ENCODE results near the gene COPG1.

Gene COPG1

GRCh38 chr3:129271674-129272073, 22.3 kb downstream of the COPG1 start:
- no peak overlapping the region for H3K27ac ChIP-seq
- TF ChIP-seq ZFX (IDR thresholded peaks at IDR 0.05), result no peak

- TF ChIP-seq ZFX (IDR thresholded peaks at IDR 0.05), result no peak
- no peak for TF ChIP-seq CTCF (conservative IDR thresholded peaks at IDR 0.05)
Observed at GRCh38 chr3:129276385-129276784, 27.0 kb downstream of the COPG1 start.

GRCh38 chr3:129277829-129278271, 28.4 kb downstream of the COPG1 start:
- TF ChIP-seq ZFX (IDR thresholded peaks at IDR 0.05), result no peak
- TF ChIP-seq CTCF (conservative IDR thresholded peaks at IDR 0.05), result no peak
- peak overlapping the region; percentile 84 for H3K27ac ChIP-seq

More at GRCh38 chr3:129276385-129276784, 27.0 kb downstream of the COPG1 start:
- H3K27ac ChIP-seq, result no peak overlapping the region

GRCh38 chr3:129278439-129278965, 29.1 kb downstream of the COPG1 start, which contains the start of gene HMCES:
HMCES (plus strand) TSS chr3:129278870; CDS start chr3:129279733, 863 bp downstream.
- TF ChIP-seq ZFX (IDR thresholded peaks at IDR 0.05) (no peak), CTCF (conservative IDR thresholded peaks at IDR 0.05) (no peak)
- H3K27ac ChIP-seq, result peak within 1 kb of the TSS; percentile 84

- peak overlapping the region; percentile 84 for H3K27ac ChIP-seq
- TF ChIP-seq ZFX (IDR thresholded peaks at IDR 0.05) (peak; percentile 91), CTCF (conservative IDR thresholded peaks at IDR 0.05) (no peak)
Observed at GRCh38 chr3:129278966-129279906, 29.8 kb downstream of the COPG1 start.

GRCh38 chr3:129280183-129280582, 30.8 kb downstream of the COPG1 start:
- H3K27ac ChIP-seq, result no peak overlapping the region
- TF ChIP-seq CTCF (conservative IDR thresholded peaks at IDR 0.05) (no peak), ZFX (IDR thresholded peaks at IDR 0.05) (no peak)

GRCh38 chr3:129281726-129282125, 32.3 kb downstream of the COPG1 start:
- TF ChIP-seq CTCF (conservative IDR thresholded peaks at IDR 0.05) (no peak), ZFX (IDR thresholded peaks at IDR 0.05) (no peak)
- no peak overlapping the region for H3K27ac ChIP-seq
